ENCODE data around the gene HGFAC. TPM values are rescaled to one million over a fixed set of nuclear protein-coding genes. Genes with fewer than 3 reads are reported as not detected.
"Not testable (repeated sequence)": the region's sequence is repeated elsewhere in the genome, so short reads cannot be mapped to it uniquely, and the experiment has no call there.

HGFAC gene
- total and polyA plus RNA-seq, 5 donors from 2014 or later: 0.11 TPM; not detected in 4

- ATAC-seq (ENCODE audit: low read depth in 2 of 2) (no peak), DNase-seq (no peak)
- Mint-ChIP-seq H3K4me3 (no peak overlapping the region), H3K4me1 (peaks cover 0 to 2% (median 0%) of the 10 kb centered on the region in 4 donors), H3K27me3 (peaks cover 25% of the 10 kb centered on the region), H3K9me3 (peaks cover 0 to 16% (median 4%) of the 10 kb centered on the region in 7 donors), H3K36me3 (peaks cover 3% of the 10 kb centered on the region), H3K27ac (no peak overlapping the region)
- Histone ChIP-seq H3K4me1 (ENCODE audit: control insufficient read depth, insufficient read depth, low read length, poor library complexity, severe bottlenecking) (no peaks in the 10 kb centered on the region), H3K27ac (ENCODE audit: insufficient read depth, low read length, poor library complexity, severe bottlenecking) (no peak overlapping the region), H3K9me3 (ENCODE audit: control insufficient read depth in 2 of 2, low read length in 2 of 2) (peaks cover 0 to 5% of the 10 kb centered on the region in 2 experiments), H3K4me3 (ENCODE audit: low read depth, low read length) (no peak overlapping the region), H3K36me3 (ENCODE audit: control insufficient read depth, insufficient read depth, low read length) (no peaks in the 10 kb centered on the region), H3K27me3 (ENCODE audit: control insufficient read depth, insufficient read depth, low read length) (no peaks in the 10 kb centered on the region)
These were observed 16.6 kb downstream of the HGFAC start for GRCh38 chr4:3458371-3458770.

DNA sequence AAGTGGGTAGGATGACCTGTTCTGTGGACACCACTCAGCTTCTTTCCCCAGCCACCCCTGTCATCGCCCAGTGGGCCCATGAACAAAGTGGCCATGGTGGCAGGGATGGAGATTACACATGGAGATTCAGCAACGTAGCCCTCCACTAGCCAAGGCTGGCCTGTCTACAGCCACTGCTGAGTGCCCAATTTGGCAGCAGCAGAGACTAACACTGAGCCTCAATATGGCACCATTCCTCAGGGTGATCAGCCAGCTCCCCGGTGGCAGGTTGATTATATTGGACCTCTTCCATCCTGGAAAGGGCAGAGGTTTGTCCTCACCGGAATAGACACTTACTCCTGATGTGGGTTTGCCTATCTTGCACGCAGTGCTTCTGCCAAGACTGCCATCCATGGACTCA lies 17.4 kb downstream of the HGFAC start:
- H3K4me3 Mint-ChIP-seq; H3K4me3 ChIP-seq (ENCODE audit: low read depth, low read length); ATAC-seq (ENCODE audit: low read depth in 2 of 2); H3K36me3 Mint-ChIP-seq; H3K9me3 ChIP-seq (ENCODE audit: control insufficient read depth in 2 of 2, low read length in 2 of 2); DNase-seq; H3K36me3 ChIP-seq (ENCODE audit: control insufficient read depth, insufficient read depth, low read length); H3K4me1 Mint-ChIP-seq; H3K27me3 ChIP-seq (ENCODE audit: control insufficient read depth, insufficient read depth, low read length); H3K27ac ChIP-seq (ENCODE audit: insufficient read depth, low read length, poor library complexity, severe bottlenecking); H3K27ac Mint-ChIP-seq; H3K4me1 ChIP-seq (ENCODE audit: control insufficient read depth, insufficient read depth, low read length, poor library complexity, severe bottlenecking): not testable (repeated sequence)
- Mint-ChIP-seq H3K9me3 (peaks cover 0 to 16% (median 4%) of the 10 kb centered on the region in 7 donors), H3K27me3 (peaks cover 20% of the 10 kb centered on the region)

GRCh38 chr4:3460926-3461325 lies 19.2 kb downstream of the HGFAC start:
- Histone ChIP-seq H3K27ac (ENCODE audit: insufficient read depth, low read length, poor library complexity, severe bottlenecking) (no peak overlapping the region), H3K9me3 (ENCODE audit: control insufficient read depth in 2 of 2, low read length in 2 of 2) (no peaks in the 10 kb centered on the region), H3K27me3 (ENCODE audit: control insufficient read depth, insufficient read depth, low read length) (no peaks in the 10 kb centered on the region), H3K4me1 (ENCODE audit: control insufficient read depth, insufficient read depth, low read length, poor library complexity, severe bottlenecking) (no peaks in the 10 kb centered on the region), H3K36me3 (ENCODE audit: control insufficient read depth, insufficient read depth, low read length) (no peaks in the 10 kb centered on the region), H3K4me3 (ENCODE audit: low read depth, low read length) (no peak overlapping the region)
- peaks cover 3% of the 10 kb centered on the region for H3K36me3 Mint-ChIP-seq
- ATAC-seq (ENCODE audit: low read depth in 2 of 2) (no peak), DNase-seq (no peak)
- H3K4me1 Mint-ChIP-seq: peaks cover 0 to 2% (median 0%) of the 10 kb centered on the region in 4 donors
- H3K4me3 Mint-ChIP-seq: no peak overlapping the region
- peaks cover 0 to 3% (median 0%) of the 10 kb centered on the region in 7 donors for H3K9me3 Mint-ChIP-seq
- H3K27me3 Mint-ChIP-seq: peaks cover 30% of the 10 kb centered on the region
- no peak overlapping the region for H3K27ac Mint-ChIP-seq

GRCh38 chr4:3461515-3462291 lies 19.9 kb downstream of the HGFAC start:
- Mint-ChIP-seq H3K9me3 (peaks cover 0 to under 1% (median 0%) of the 10 kb centered on the region in 7 donors), H3K27me3 (peaks cover 30% of the 10 kb centered on the region), H3K27ac (no peak overlapping the region), H3K36me3 (peaks cover 3% of the 10 kb centered on the region), H3K4me3 (no peak overlapping the region), H3K4me1 (peaks cover 0 to 2% (median 0%) of the 10 kb centered on the region in 4 donors)
- H3K4me3 ChIP-seq (ENCODE audit: low read depth, low read length): no peak overlapping the region
- no peaks in the 10 kb centered on the region for H3K4me1 ChIP-seq (ENCODE audit: control insufficient read depth, insufficient read depth, low read length, poor library complexity, severe bottlenecking)
- ATAC-seq (ENCODE audit: low read depth in 2 of 2) (no peak), DNase-seq (no peak)
- H3K36me3 ChIP-seq (ENCODE audit: control insufficient read depth, insufficient read depth, low read length): no peaks in the 10 kb centered on the region
- H3K27ac ChIP-seq (ENCODE audit: insufficient read depth, low read length, poor library complexity, severe bottlenecking): no peak overlapping the region
- H3K27me3 ChIP-seq (ENCODE audit: control insufficient read depth, insufficient read depth, low read length): no peaks in the 10 kb centered on the region
- no peaks in the 10 kb centered on the region for H3K9me3 ChIP-seq (ENCODE audit: control insufficient read depth in 2 of 2, low read length in 2 of 2)

GRCh38 chr4:3462321-3462789 lies 20.6 kb downstream of the HGFAC start:
- no peak overlapping the region for H3K27ac ChIP-seq (ENCODE audit: insufficient read depth, low read length, poor library complexity, severe bottlenecking)
- Mint-ChIP-seq H3K27ac (no peak overlapping the region), H3K4me3 (peak overlapping the region in 1 of 4 donors; percentile 15)

GRCh38 chr4:3462790-3463415 lies 21.1 kb downstream of the HGFAC start, which contains the start of gene DOK7:
DOK7 (plus strand) TSS chr4:3463306; CDS start chr4:3463376, 70 bp downstream.
- Histone ChIP-seq H3K9me3 (ENCODE audit: control insufficient read depth in 2 of 2, low read length in 2 of 2) (no peaks in the 10 kb centered on the region), H3K27me3 (ENCODE audit: control insufficient read depth, insufficient read depth, low read length) (no peaks in the 10 kb centered on the region), H3K27ac (ENCODE audit: insufficient read depth, low read length, poor library complexity, severe bottlenecking) (no peak within 1 kb of the TSS), H3K4me3 (ENCODE audit: low read depth, low read length) (no peak within 1 kb of the TSS), H3K4me1 (ENCODE audit: control insufficient read depth, insufficient read depth, low read length, poor library complexity, severe bottlenecking) (no peaks in the 10 kb centered on the region), H3K36me3 (ENCODE audit: control insufficient read depth, insufficient read depth, low read length) (no peaks in the 10 kb centered on the region)
- H3K4me1 Mint-ChIP-seq: peaks cover 0 to 2% (median 0%) of the 10 kb centered on the region in 4 donors
- H3K4me3 Mint-ChIP-seq: peak within 1 kb of the TSS in 1 of 4 donors; percentile 15
- H3K9me3 Mint-ChIP-seq: no peaks in the 10 kb centered on the region
- DNase-seq: no peak
- peaks cover 30% of the 10 kb centered on the region for H3K27me3 Mint-ChIP-seq
- ATAC-seq (ENCODE audit: low read depth in 2 of 2): no peak
- H3K27ac Mint-ChIP-seq: no peak within 1 kb of the TSS
- peaks cover 3% of the 10 kb centered on the region for H3K36me3 Mint-ChIP-seq

More at GRCh38 chr4:3462321-3462789, 20.6 kb downstream of the HGFAC start:
- Histone ChIP-seq H3K36me3 (ENCODE audit: control insufficient read depth, insufficient read depth, low read length) (no peaks in the 10 kb centered on the region), H3K9me3 (ENCODE audit: control insufficient read depth in 2 of 2, low read length in 2 of 2) (no peaks in the 10 kb centered on the region), H3K4me1 (ENCODE audit: control insufficient read depth, insufficient read depth, low read length, poor library complexity, severe bottlenecking) (no peaks in the 10 kb centered on the region), H3K27me3 (ENCODE audit: control insufficient read depth, insufficient read depth, low read length) (no peaks in the 10 kb centered on the region), H3K4me3 (ENCODE audit: low read depth, low read length) (no peak overlapping the region)
- no peaks in the 10 kb centered on the region for H3K9me3 Mint-ChIP-seq
- H3K36me3 Mint-ChIP-seq: peaks cover 3% of the 10 kb centered on the region
- DNase-seq: no peak
- H3K4me1 Mint-ChIP-seq: peaks cover 0 to 2% (median 0%) of the 10 kb centered on the region in 4 donors
- H3K27me3 Mint-ChIP-seq: peaks cover 30% of the 10 kb centered on the region
- ATAC-seq (ENCODE audit: low read depth in 2 of 2): no peak

GRCh38 chr4:3463556-3464348 lies 22.0 kb downstream of the HGFAC start:
- H3K4me1 Mint-ChIP-seq: peaks cover 0 to 2% (median 0%) of the 10 kb centered on the region in 4 donors
- no peak for DNase-seq
- H3K27ac Mint-ChIP-seq: no peak overlapping the region
- H3K27ac ChIP-seq (ENCODE audit: insufficient read depth, low read length, poor library complexity, severe bottlenecking): no peak overlapping the region
- H3K36me3 Mint-ChIP-seq: peaks cover 3% of the 10 kb centered on the region
- H3K4me3 ChIP-seq (ENCODE audit: low read depth, low read length): no peak overlapping the region
- no peak overlapping the region for H3K4me3 Mint-ChIP-seq
- ATAC-seq (ENCODE audit: low read depth in 2 of 2): no peak
- H3K27me3 Mint-ChIP-seq: peaks cover 30% of the 10 kb centered on the region
- H3K4me1 ChIP-seq (ENCODE audit: control insufficient read depth, insufficient read depth, low read length, poor library complexity, severe bottlenecking): no peaks in the 10 kb centered on the region
- no peaks in the 10 kb centered on the region for H3K36me3 ChIP-seq (ENCODE audit: control insufficient read depth, insufficient read depth, low read length)
- no peaks in the 10 kb centered on the region for H3K27me3 ChIP-seq (ENCODE audit: control insufficient read depth, insufficient read depth, low read length)
- H3K9me3 Mint-ChIP-seq: no peaks in the 10 kb centered on the region
- no peaks in the 10 kb centered on the region for H3K9me3 ChIP-seq (ENCODE audit: control insufficient read depth in 2 of 2, low read length in 2 of 2)

Measured in CD4-positive, CD25-positive, alpha-beta regulatory T cell (primary cell).